Right hindlimb (tissue), 1 donor: ENCODE data around the gene PPP2R5C.

Experiments used
- DNase-seq: peaks from one replicate; pipeline ENCODE4 v3.0.0-alpha.2; 2018

The PPP2R5C gene

DNA sequence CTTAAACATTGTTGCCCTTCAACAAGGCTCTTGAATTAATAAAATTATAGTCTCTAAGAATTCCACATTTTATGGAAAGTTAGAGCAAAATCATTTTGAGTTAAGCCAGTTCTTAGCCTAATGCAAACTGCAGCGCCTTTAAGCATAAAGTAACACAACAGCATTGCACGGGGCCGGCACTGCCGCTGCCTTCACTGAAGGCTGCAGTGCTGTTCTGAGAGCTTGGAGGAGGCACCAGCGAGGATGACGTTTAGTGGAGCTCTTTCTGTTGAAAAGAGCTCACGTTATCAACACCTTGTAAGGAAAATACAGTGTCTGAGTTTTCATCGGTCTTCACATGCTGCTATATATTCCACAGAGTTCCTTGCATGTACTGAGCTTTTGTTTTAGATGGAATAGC lies 164.6 kb downstream of the PPP2R5C start:
- DNase-seq, result no peak

DNA sequence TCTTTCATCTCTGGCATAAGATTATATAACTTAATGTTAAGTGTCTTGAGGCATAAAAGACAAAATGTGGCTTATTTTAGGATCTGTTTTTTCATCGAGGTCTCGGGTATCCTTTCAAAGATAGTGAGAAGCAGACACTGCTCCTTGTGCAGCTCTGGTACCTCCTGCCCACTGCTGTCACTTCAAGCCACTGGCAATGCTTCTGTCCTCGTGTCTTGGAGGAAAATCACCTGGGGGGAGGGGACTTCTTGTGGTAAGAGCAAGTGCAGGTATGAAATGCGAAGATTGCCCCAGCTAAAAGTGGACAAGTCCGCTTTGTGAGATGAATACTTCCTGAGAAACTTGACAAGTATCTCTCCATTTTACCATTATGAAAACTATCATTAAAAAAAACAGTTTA lies 165.1 kb downstream of the PPP2R5C start:
- DNase-seq, result no peak

DNA sequence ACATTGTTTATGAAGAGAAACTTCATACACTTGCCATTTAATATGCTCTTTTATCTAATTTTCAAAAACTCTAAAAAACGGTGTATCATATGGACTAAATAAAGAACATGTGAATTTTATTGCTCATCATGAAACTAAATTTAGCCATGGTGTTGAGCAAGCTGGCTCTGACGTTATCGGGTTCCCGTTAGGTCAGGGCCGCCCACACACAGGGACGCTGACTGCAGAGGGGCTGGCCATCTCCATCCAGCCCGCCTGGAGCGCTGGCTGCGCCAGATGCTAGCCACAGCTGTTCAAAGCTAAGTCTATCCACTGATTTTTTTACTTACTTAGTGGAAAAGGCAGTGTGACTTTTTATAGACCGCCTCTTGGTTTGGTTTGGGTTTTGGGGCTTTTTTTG lies 166.3 kb downstream of the PPP2R5C start:
- peak; percentile 88 for DNase-seq

DNA sequence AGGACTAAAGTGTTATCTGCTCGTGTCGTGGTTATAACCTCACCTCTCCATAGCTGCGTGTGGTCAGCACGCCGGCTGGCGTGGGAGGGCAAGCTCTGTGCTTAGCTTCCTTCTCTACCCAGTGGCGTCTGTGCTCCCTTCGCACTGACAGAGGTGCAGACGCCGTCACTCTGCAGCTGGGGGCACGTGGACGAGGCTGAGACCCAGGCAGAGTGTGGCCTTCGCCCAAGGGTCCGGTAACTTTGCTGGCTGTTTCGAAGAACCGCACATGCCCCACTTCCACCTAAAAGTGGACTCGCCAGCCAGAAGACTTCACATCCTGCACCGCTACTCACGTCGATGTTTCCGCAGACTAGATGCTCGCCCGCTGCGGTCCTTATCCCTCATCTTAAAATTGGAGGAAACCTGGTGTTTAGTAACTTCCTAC lies 166.9 kb downstream of the PPP2R5C start:
- DNase-seq, result no peak

DNA sequence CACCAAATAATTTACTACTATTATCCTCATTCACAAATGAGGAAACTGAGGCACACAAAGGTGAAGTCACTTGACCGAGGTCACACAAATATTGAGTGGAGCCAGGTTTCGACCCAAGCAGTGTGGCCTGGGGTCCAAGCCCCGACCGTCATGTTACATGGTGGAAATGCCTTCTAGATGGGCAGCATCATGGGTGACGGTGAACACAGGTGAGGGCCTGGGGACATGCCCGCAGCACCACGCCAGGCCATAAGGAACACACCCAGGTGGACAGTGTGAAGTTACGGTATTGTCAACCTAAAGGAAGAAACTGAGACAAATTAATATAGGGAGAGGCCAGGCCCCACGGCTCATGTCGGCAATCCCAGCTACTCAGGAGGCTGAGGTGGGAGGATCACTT lies 167.6 kb downstream of the PPP2R5C start:
- DNase-seq, result no peak

DNA sequence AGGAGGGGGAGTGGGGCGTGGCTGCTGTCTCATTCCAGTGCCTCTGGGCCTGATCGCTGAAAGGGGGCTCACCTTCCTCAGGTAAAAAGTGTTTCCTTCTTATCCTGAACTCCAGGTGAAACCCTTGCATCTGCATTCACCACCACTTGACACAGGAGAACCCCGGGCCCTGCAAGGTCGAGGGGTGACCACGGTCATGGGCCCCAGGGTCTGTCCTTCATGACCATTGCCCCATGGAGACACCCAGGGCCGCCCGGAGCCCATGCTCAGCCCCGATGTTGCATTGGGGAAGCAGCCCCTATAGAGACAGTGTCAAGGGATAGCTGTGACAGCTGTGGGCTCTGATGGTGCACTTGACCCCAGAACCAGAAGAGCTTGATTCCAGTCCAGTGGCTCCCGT lies 168.4 kb downstream of the PPP2R5C start:
- no peak for DNase-seq

DNA sequence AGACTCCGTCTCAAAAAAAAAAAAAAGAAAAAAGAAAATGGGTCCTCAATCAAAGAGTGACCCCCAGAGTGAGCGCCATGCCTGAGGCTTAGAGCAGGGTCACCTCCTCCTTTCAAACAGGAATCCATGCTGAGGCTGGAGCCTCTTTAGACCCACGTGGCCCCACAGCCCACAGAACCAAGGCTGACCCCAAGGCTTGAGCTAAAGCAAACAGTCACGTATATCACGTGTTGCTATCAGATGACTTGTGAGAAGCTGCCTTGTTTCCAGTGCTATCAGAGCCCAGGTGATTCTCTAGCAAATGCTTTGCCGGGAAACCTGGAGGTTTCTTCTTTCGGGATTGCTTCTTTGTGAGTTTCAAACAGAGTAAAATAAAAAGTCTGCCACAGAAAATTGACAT lies 171.2 kb downstream of the PPP2R5C start:
- DNase-seq, result no peak

DNA sequence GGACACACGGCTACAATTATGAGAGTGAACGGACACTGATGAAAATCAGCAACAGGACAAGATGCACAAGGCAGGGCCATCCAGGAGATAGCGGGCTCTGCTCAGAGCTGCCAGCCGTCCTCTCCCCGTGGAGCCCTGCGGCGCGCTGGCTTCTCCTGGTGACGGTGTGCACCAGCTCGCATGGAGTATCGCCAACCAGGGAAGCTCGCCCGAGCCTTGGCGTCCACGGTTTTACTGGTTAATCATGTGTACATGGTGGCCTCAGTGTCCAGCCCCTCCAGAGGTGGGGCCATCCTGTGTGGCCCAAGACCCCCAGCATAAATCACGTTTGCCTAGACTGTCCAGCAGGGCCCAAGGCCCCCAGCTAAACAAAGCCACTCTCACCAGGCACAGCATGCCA lies 171.7 kb downstream of the PPP2R5C start:
- no peak for DNase-seq

DNA sequence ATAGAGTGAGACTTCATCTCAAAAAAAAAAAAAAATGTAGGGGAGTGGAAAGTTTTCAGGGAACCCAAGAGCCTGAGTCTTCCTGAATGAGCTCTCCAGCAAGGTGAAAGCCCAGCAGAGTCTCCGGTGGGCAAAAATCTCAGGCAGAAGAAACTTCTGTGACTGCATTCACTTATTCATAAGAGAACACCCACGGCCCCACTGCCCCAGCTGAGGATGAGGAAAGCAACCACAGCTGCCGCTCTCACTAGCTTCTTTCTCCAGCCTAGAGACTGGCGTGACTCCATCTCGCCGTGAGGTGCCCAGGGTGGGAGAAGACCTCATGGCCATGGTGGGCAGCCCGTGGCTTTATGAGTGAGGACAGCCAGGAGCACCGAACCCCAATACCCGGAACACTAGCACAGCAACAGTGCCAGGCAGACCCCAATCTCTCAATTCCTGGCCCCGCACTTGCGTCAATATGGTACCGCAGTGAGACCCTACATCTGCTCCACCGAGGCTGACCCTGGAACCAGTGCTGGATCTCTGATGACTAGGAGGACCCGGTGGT lies 173.2 kb downstream of the PPP2R5C start:
- no peak for DNase-seq

DNA sequence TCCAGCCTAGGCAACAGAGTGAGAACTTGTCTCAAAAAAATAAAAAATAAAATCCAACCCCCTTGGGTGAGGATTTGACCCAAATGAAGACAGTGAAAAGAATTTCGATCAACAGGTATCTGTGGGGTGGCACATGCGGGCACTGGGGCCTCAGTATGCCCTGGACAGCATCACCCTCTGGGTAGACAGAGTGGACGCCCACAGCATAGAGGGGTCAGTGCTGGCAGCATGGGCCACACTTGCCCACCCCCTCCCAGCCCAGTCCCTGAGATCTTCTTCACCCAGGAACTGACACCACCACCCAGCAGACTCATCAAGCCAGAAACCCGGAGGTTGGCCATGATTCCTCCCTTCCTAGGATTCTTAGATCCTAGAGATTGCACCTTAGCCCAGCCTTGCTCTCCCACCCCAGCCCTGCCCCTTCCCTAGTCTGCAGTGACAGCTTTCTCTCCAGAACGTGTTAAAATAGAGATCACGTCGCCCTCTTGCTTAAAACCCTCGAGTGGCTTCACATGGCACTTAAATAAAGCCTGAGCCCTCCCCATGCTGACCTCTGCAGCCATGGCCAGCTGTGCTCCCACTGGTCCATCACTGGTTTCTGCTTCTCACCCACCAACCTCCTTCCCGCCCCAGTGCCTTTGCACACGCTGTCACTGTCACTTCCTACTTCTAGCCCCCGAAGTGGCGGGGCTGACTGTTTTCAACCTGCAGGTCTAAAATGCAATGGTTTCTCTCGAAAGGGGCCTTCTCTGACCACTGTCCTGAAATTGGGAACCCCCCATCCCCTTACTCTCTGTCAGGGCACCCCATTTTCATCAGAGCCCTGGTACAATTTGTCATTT lies 176.6 kb downstream of the PPP2R5C start:
- no peak for DNase-seq

DNA sequence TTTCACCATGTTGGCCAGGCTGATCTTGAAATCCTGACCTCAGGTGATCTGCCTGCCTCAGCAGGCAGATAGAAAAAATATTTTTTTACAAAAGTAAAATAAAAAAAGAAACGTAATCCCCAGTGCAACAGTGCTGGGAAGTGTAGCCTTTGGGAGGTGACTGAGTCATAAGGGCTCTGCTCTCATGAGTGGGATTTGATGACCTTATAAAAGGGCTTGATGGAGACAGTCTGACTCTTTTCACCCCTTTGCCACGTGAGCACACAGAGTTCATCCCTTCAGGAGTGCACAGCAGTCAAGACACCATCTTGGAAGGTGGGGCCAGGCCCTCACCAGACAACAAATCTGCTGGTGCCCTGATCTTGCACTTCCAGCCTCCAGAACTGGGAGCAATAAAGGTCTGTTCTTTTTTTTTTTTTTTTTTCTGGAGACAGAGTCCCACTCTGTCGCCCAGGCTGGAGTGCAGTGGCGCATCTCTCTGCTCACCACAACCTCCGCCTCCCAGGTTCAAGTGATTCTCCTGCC lies 178.2 kb downstream of the PPP2R5C start:
- no peak for DNase-seq

DNA sequence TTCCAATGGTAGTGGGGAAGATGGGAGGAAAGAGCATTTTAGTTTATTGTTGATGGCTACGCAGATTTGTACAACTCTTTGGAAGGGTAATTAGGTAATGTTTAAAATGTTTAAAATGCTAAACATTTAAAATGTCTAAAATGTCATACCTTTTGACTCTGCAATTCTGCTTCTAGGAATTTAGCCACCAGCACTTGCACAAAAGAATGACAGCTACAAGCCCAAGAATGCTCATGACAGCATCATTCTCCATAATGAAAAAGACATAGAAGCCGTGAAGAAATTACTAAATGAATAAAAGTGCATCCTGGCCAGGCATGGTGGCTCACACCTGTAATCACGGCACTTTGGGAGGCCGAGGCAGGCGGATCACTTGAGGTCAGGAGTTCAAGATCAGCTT lies 182.9 kb downstream of the PPP2R5C start:
- no peak for DNase-seq

DNA sequence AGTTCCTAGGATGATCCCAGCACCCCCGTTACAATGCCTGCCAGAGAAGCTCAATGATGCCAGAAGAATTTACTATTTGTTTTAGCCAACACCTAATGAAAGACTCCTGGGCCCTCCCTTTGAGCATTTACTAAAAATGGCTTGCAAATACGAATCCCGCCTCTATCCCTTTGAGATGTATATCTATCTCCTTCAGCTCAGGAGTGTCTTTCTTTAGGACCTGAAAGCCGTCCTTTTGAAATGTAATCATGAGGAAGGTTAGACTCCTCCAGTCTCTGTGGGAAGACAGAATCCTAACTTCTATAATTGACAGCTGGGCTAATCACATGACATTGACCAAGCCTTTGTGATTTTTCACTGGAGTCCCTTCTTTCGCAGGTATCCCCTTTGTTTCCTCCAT lies 183.7 kb downstream of the PPP2R5C start:
- no peak for DNase-seq

DNA sequence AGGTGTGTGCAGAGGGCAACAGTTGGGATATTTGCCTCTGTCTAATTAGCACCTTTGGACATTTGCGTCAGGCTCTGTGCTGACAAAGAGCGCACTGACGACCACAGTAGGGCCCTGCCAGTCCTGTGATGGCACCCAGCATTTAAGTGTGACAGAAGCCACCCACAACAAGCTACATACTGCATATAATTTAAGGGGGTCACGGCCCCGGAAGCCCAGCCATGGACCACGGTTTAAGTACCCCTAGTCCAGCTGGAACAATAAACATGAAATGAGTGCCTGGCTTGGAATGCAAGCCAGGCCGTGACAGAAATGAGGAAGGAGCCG lies 186.0 kb downstream of the PPP2R5C start:
- no peak for DNase-seq

DNA sequence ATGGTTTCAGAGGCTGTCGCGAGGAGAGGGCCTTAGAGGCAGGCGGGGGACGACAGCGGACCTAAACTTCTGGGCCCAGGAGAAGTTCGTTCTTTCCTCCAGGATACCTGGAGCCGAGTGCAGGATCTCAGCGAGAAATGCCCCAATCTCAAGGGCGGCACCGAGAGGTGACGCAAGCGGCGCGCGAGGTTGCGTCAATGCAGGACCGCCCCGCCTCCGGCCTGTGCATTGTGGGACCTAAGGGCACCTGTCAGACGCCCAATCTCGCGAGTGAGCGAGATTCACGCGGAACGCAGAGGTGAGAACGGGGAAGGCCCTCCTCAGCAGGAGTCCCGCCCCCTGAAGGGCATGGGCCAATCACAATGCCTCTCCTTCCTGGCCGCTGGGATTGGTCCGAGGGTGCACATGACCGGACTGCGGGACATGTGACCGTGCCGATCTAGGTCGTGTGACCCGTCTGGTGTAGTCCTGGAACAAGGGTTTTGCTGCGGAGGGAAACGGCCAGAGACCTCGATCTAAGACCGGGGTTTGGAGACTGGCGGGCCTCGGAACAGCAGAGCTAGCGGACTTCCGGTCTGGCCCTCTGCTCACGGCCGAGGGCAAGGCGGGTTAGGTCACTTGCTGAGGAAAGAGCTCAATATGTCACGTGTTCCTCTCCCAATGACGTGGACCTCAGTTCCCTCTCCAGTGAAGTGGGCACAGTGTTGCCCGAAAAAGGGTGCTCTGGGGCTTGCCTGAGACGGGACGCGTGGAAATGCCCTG lies 186.6 kb downstream of the PPP2R5C start:
- DNase-seq, result peak; percentile 100

DNA sequence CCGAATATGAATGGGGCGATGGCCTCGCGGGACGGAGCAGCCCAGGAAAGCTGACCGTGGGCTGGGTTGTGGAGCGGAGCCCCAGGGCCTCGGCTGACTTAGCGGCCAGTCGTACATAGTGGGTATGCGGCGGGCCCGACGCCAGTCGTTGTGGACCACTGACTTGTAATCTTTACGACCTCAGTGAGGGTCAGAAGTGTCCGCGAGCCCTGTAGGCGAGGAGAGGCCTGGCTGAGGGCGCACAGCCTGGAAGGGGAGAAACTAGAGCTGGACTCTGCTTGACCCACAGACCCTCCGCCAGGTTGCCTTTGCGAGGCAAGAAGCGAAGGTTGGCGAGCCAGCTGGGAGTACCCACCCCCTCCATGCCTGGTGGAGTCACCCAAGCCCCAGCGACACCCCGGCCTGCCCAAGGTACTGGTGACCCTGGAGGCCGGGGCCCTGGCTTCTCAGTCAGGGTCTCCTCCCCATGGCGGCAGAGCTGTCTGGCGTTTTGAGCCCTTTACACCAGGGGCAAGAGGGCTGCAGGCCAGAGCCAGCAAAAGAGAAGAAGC lies 187.2 kb downstream of the PPP2R5C start:
- no peak for DNase-seq

DNA sequence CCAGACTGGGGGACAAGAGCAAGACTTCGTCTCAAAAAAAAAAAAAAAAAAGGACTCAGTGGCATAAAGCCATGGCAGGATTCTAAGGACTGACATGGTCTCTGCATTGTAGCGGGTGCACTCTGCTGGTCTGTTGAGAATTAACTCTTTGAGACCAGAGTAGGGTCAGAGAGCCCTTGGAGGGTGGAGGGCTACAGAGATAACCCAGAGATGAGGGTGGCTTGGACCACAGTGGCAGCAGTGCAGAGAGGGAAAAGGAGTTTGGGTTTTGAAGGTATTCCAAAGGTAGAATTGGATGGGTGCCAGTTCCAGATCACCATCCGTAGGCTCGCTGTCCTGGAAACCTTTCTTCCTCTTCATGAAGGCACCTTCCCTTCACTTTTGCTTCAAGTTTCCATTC lies 188.6 kb downstream of the PPP2R5C start:
- no peak for DNase-seq

DNA sequence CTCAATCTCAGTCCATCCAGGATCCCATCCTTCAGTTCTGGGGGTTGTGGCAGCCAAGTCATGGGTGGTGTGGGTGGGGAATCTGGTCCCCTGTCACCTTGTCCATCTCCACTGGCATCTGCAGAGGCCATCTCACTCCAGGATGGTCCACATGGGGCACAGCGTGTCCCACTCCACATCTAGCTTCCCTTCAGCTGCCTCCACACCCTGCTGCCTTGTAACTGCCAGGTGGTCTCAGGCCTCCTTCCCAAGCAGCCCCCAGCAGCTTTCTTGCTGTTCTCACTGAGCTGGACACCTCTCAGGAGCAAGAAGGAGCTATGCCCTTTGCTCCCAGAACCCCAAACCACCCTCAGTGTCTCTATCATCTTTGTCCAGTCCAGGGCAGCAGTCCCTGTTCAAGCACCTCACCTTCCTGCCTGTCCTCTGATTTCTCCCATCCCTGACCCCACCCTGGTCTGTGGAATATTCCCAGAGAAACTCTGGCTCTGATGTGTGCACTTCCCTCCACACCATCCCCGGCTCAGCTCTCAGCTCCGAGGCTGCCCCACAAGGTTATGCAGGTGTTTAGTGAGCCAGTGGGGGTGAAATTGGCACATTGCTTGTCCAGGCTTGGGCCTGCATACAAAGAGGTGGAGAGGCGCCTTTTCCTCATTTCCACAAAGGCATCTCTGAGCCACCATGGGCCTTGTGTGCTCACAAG lies 189.2 kb downstream of the PPP2R5C start:
- no peak for DNase-seq

DNA sequence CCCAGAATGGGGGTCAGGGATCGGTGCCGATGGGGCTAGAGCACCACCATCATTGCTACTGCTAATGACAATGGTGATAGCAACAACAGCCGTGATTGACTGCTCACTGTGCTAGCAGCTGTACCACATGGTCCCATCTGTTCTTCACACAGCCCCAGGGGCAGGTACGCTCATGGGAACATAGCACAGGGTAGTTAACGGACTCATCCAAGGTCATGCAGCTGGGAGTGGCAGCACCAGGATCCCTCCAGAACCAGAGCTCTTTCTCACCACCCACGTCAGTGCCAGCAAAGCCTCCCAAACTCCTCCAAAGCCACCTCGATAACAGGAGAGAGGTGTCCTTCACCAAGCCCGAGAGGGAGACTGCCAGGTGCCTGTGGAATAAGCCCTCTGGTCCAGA lies 191.6 kb downstream of the PPP2R5C start:
- no peak for DNase-seq

DNA sequence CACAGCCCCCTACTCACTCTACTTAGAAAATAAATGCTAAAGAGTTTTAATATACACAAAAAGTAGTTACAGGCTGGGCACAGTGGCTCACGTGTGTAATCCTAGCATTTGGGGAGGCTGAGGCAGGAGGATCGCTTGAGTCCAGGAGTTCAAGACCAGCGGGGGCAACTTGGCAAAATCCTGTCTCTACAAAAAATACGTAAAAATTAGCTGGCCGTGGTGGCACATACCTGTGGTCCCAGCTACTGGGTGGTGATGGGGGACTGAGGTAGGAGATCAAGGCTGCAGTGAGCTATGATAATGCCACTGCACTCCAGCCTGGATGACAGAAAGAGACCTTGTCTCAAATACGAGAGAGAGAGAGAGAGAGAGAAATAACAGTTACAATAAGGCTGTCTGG lies 193.0 kb downstream of the PPP2R5C start:
- no peak for DNase-seq

DNA sequence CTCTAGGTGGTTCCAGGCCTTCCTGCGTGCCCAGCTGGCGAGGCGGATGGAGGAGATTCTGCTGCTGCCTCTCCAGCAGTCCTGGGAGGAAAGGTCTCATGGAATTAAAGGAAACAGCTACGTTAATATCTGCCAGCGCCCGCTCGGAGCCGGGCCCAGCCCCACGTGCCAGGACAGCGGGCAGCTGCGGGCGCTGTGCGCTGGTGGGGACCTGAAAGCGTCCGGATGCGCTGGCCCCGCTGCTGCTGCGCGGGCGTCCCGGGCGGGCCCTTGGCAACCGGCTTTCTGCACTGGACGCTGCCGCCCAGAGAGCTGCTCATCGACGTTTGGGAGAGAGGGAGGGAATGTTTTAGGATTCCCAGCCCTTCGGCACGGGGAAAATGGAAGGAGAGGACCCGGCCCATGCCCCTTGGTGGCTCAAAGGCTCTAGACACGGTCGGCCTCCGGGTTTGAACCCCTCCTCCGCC lies 194.2 kb downstream of the PPP2R5C start:
- no peak for DNase-seq

DNA sequence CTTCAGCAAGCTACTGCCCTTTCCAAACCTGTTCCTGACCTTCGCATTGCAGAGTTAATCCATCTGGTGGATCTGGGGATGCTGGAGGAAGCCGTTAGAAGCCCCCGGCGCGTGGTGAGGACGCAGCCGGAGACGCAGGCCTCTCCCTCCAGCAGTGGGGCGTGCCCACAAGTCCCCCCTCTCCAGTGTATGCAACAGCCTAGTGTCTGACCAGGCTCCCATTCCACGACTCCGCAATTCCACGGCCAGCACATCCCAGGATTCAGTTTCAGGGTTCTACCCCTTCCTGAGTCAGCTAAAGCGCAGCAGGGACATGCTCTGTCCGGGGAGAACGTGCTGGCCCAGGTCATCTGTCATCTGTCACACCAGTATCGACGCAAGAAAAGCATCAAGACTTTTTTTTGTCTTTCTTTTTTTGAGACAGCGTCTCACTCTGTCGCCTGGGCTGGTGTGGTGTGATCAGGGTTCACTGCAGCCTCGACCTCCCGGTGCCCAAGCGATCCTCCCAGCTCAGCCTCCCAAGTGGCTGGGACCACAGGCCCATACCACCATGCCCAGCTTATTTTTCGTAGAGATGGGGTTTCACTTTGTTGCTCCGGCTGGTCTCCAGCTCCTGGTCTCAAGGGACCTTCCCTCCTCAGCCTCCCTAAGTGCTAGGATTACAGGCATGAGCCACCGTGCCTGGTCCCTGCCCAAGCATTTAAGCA lies 194.8 kb downstream of the PPP2R5C start:
- DNase-seq, result no peak
